Stimulated activated CD4-positive, alpha-beta T cell treated with anti-CD3 and anti-CD28 coated beads, TNF-alpha, amount 100 ng/mL, for 1 hour (primary cell): ENCODE data around the gene RNF145.
A peak's percentile ranks its signal among the peaks of the same experiment; 100 is the strongest.
"Not testable (repeated sequence)": the region's sequence is repeated elsewhere in the genome, so short reads cannot be mapped to it uniquely, and the experiment has no call there.

Experiments
- DNase-seq, 3 donors: peaks; one replicate each; pipeline ENCODE4 v3.0.0-alpha.2; 2020; ENCODE audit warnings: low read depth in 3 of 3, low spot score in 1 of 3

The RNF145 gene

GRCh38 chr5:159209438-159210209 is at the start of gene RNF145:
RNF145 (minus strand) TSS chr5:159209553; CDS start chr5:159203617, 5,936 bp downstream.
- peak; percentile 87 to 92 (median 90) for DNase-seq

GRCh38 chr5:159258361-159258760 is 49.0 kb upstream of the RNF145 start:
- DNase-seq = no peak

- DNase-seq = no peak
These were observed 48.4 kb upstream of the RNF145 start for GRCh38 chr5:159257629-159258283.

GRCh38 chr5:159257007-159257406 is 47.7 kb upstream of the RNF145 start:
- no peak for DNase-seq

GRCh38 chr5:159252195-159252594 is 42.8 kb upstream of the RNF145 start:
- DNase-seq = no peak

GRCh38 chr5:159249158-159249557 is 39.8 kb upstream of the RNF145 start:
- DNase-seq = no peak

- DNase-seq = no peak
These were observed 35.5 kb upstream of the RNF145 start for GRCh38 chr5:159244890-159245289.

- no peak for DNase-seq
These were observed 34.8 kb upstream of the RNF145 start for GRCh38 chr5:159244163-159244562.

- no peak for DNase-seq
These were observed 34.0 kb upstream of the RNF145 start for GRCh38 chr5:159243385-159243784.

- no peak for DNase-seq
These were observed 33.3 kb upstream of the RNF145 start for GRCh38 chr5:159242656-159243055.

GRCh38 chr5:159241946-159242552 is 32.7 kb upstream of the RNF145 start:
- no peak for DNase-seq

GRCh38 chr5:159240301-159240870 is 31.0 kb upstream of the RNF145 start:
- no peak for DNase-seq

GRCh38 chr5:159235871-159236520 is 26.6 kb upstream of the RNF145 start:
- not testable (repeated sequence) for DNase-seq

- no peak for DNase-seq
These were observed 21.8 kb upstream of the RNF145 start for GRCh38 chr5:159231167-159231566.

GRCh38 chr5:159230657-159231056 is 21.3 kb upstream of the RNF145 start:
- no peak for DNase-seq

GRCh38 chr5:159228097-159228496 is 18.7 kb upstream of the RNF145 start:
- DNase-seq = not testable (repeated sequence)

GRCh38 chr5:159227452-159227851 is 18.1 kb upstream of the RNF145 start:
- DNase-seq = no peak

GRCh38 chr5:159226451-159226850 is 17.1 kb upstream of the RNF145 start:
- DNase-seq = no peak

- no peak for DNase-seq
These were observed 15.1 kb upstream of the RNF145 start for GRCh38 chr5:159224471-159224870.

- no peak for DNase-seq
These were observed 14.1 kb upstream of the RNF145 start for GRCh38 chr5:159223469-159223868.

GRCh38 chr5:159220206-159220605 is 10.9 kb upstream of the RNF145 start:
- no peak for DNase-seq
